HPDE6-E6E7 (cell line): ENCODE data around the gene SRCIN1.
"Not testable (repeated sequence)": the region's sequence is repeated elsewhere in the genome, so short reads cannot be mapped to it uniquely, and the experiment has no call there.

ENCODE experiments used
- DNase-seq: peaks from one replicate; pipeline ENCODE4 v3.0.0; 2011; ENCODE audit warnings: missing footprints; ENCODE audit errors: extremely low spot score

Gene SRCIN1

GRCh38 chr17:38605841-38606645 lies at the start of gene SRCIN1:
SRCIN1 (minus strand) TSS chr17:38605952; CDS start chr17:38605705, 247 bp downstream.
- DNase-seq = no peak

DNA sequence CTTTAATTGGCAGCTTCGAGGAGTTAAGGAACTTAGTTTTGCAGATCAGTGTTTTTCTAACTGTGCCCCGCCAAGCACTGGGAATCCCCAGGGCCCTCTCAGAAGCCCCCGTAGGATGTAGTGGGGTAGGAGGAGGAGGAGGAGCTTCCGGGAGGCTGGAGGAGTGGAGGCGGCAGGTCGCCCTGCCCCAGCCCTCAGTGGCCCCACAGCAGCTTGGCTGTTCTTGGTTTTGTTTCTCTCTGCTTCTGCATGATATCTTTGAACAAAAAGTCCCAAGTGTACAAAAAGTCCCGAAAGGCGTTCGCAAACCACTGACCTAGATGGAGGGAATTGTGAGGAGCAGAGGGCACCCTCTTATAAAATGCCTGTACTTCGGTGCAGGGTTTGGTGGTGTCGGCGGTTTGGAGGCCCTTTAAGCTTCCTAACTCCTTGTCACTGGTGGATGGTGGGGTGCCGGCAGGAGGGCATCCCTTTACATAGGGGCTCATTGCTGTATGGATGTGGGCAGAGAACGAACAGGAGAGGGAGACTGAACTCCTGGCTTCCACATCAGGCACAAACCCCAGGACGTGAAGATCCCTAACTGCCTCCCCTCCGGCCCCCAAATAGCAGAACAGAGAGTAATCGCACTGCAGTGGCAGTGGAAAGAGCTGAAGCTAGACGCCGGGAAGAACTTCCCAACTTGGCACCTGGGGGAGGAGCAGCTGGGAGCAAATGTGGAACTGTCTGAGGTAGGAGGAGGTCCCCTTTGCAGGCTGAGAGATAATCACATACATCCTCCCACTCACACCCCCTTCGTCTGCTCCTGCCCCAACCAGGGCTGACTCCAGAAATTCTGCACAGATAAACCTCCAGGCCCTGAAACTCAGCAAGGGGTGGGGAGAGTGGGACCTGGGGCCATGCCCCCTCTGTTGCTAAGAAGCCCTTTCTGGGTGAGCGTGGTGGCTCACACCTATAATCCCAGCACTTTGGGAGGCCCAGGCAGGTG lies 49.0 kb upstream of the SRCIN1 start:
- DNase-seq = no peak

- DNase-seq = no peak
These were observed 47.9 kb upstream of the SRCIN1 start for GRCh38 chr17:38653679-38654078.

DNA sequence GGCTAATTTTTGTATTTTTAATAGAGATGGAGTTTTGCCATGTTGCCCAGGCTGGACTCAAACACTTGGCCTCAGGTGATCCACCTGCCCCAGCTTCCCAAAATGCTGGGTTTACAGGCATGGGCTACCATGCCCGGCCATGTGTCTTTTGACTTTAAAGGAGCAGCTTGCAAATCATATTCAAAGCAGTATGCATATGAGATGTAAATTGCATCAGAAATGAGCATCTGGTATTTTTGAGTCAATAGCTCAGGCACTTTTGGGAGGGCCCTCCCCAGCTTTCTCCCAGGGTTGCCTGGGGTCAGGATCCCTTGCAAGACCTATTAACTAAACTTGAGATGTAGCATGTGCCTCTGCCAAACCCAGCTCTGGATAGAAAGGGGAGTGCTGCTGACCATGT lies 47.5 kb upstream of the SRCIN1 start:
- DNase-seq = no peak

- not testable (repeated sequence) for DNase-seq
These were observed 45.0 kb upstream of the SRCIN1 start for GRCh38 chr17:38650653-38651173.

- no peak for DNase-seq
These were observed 32.2 kb upstream of the SRCIN1 start for GRCh38 chr17:38637951-38638350.

DNA sequence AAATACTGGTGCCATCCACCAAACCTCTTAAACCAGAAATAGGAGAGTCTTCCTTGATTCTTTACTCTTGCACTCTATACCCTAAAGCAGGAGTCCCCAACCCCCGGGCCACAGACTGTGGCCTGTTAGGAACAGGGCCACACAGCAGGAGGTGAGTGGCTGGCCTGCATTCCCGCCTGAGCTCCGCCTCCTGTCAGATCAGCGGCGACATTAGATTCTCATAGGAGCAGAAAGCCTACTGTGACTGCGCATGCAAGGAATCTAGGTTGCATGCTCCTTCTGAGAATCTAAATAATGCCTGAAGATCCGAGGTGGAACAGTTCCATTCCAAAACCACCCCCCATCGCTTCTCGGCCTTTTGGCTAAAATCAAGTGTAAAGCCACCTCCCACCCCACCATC lies 30.3 kb upstream of the SRCIN1 start:
- no peak for DNase-seq

- DNase-seq = no peak
These were observed 26.6 kb upstream of the SRCIN1 start for GRCh38 chr17:38632334-38632733.

- DNase-seq = no peak
These were observed 22.7 kb upstream of the SRCIN1 start for GRCh38 chr17:38628441-38628840.

- no peak for DNase-seq
These were observed 22.2 kb upstream of the SRCIN1 start for GRCh38 chr17:38627957-38628356.

DNA sequence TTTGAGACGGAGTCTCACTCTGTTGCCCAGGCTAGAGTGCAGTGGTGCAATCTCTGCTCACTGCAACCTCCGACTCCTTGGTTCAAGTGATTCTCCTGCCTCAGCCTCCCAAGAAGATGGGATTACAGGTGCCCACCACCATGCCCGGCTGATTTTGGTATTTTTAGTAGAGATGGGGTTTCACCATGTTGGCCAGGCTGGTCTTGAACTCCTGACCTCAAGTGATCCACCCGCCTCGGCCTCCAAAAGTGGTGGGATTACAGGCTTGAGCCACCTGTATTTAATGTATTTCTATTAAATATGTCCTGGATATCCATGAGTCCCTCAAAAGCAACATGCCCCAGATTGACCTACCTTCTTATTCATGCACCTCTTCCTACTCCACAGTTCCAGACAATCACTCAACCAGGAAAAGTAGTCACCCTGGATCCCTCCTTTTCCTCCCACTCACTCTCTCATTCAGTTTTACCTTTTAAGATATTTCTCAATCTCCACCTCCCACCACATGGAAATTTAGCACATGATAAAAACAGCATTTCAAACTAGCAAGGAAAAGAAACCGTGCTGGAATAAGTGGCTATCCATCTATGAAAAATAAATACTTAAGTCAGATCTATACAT lies 21.0 kb upstream of the SRCIN1 start:
- not testable (repeated sequence) for DNase-seq

GRCh38 chr17:38625482-38625881 lies 19.7 kb upstream of the SRCIN1 start:
- no peak for DNase-seq

DNA sequence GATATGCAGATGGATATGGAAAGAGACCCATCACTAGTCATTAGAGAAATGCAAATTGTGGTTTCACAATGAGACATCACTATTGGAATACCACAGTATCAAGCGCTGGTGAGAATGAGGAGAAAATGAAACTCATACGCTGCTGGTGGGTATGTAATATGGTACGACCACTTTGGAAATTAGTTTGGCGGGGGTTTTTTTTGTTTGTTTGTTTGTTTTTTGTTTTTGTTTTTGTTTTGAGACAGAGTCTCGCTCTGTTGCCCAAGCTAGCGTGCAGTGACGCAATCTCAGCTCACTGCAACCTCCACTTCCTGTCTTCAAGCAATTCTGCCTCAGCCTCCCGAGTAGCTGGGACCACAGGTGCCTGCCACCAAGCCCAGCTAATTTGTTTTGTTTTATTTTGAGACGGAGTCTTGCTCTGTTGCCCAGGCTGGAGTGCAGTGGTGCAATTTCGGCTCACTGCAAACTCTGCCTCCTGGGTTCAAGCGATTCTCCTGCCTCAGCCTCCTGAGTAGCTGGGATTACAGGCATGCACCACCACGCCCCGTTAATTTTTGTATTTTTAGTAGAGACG lies 19.1 kb upstream of the SRCIN1 start:
- DNase-seq = not testable (repeated sequence)

DNA sequence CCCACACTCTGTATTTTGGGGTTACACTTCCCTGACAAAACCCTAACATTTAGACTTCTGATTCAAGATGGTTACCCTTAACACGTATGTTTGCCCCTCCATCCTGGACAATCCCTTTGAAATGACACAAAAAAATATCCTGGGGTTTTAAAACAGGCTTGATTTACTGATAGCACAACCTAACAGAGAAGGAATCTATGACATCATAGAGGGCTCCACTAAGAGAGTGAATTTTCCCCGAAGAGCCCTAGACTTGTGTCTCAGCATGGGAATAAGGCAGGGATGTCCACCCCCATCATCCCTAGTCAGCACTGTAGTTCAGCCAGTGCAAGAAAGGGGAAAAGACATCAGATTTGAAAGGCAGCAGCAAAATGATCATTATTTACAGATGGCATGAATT lies 15.8 kb upstream of the SRCIN1 start:
- DNase-seq = no peak

- DNase-seq = no peak
These were observed 15.0 kb upstream of the SRCIN1 start for GRCh38 chr17:38620551-38621277.

DNA sequence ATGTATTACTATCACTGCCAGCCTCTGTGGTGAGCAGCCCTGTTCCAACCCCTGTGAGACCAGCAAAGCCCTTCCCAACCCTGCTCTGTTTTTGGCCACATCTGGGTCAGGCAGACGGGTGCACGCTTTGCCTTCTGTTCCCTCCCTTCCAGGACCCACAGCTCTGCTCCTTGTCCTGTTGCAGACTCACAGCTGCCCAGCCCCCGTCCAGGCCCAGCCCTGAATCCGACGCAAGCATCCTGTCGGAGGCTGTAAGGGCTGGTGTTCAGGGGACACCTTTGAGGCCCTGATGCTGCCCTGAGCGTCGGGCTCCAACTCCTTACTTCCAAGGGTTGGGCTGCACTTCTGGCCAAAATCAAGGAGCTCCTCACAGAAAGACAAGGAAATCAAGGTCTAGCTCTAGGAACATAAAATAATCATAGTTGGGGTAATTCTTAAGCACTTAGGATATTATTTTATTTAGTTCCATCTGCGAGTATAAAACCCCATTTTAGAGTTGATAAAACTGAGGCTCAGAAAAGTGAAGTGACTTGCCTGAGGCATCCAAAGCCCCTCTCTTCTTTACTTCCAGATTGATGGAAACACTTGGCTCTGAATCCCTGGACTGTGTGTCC lies 14.3 kb upstream of the SRCIN1 start:
- no peak for DNase-seq

DNA sequence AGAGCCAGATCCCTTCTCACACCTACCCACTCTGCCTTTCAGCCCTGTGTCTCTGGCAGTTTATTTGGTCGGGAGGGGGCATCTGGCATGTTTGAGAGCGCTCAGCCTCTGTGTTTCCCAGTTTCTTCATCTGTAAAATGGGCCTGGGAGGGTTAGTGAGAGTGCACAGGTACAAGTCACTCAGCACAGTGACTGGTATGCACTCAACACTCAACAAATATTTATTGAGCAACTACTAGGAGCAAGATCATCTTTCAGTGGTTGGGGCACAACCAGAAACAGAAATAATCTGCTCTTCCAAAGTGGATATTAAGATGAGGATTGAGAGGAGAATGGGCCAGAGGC lies 13.7 kb upstream of the SRCIN1 start:
- no peak for DNase-seq

DNA sequence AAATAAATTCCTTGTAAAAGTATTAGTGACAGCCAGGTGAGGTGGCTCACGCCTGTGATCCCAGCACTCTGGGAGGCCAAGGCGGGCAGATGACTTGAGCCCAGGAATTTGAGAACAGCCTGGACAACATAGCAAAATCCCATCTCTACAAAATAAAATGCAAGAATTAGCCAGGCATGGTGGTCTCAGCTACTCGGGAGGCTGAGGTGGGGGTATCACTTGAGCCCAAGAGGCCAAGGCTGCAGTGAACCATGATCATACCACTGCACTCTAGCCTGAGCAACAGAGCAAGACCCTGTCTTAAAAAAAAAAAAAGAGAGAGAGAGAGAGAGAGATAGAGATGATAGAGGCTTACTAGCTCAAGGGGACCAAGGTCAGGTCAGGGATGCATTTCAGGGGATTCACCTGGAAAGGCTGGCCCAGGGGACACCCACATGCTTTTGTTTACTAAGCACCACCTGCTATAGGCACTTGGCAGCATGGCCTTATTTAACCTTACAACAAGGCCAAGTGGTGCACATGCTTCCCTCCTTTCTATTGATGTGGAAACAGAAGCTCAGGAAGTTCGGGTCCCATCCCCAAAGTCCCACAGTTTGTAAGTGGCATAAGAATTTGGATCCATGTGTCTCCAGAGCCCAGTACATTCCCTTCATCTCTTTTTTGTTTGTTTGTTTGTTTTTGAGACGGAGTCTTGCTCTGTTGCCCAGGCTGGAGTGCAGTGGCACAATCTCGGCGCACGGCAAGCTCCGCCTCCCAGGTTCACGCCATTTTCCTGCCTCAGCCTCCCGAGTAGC lies 12.4 kb upstream of the SRCIN1 start:
- DNase-seq = no peak

- no peak for DNase-seq
These were observed 11.5 kb upstream of the SRCIN1 start for GRCh38 chr17:38617074-38617860.
